Progenitor cell of endocrine pancreas (in vitro differentiated cells): ENCODE data around the gene THOC1. TPM values are rescaled to one million over a fixed set of nuclear protein-coding genes. Genes with fewer than 3 reads are reported as not detected.

Experiments
- DNase-seq: peaks from one replicate; pipeline ENCODE4 v3.0.0; 2021; ENCODE audit warnings: low spot score; ENCODE audit not compliant: unreplicated experiment
- H3K27ac Mint-ChIP-seq: 2 replicates; pipeline ENCODE4 v1.8.0; 2021; ENCODE audit warnings: mild to moderate bottlenecking, moderate library complexity, mixed read lengths
- H3K27me3 Mint-ChIP-seq: 2 replicates; pipeline ENCODE4 v1.8.0; 2021; ENCODE audit warnings: mixed read lengths
- H3K36me3 Mint-ChIP-seq: 2 replicates; pipeline ENCODE4 v1.8.0; 2022; ENCODE audit warnings: mixed read lengths; ENCODE audit not compliant: insufficient read depth
- H3K4me1 Mint-ChIP-seq: 2 replicates; pipeline ENCODE4 v1.8.0; 2021; ENCODE audit warnings: low read depth, mixed read lengths
- H3K4me3 Mint-ChIP-seq: 2 replicates; pipeline ENCODE4 v1.8.0; 2021; ENCODE audit warnings: low read depth, mild to moderate bottlenecking, moderate library complexity, mixed read lengths
- H3K9me3 Mint-ChIP-seq: 2 replicates; pipeline ENCODE4 v1.8.0; 2021; ENCODE audit warnings: low read depth, mixed read lengths
- total RNA-seq: library from RNA; stranded (reverse); gene quantifications from 2 replicates; pipeline ENCODE4 v1.2.1, GENCODE V29; 2021
- TF ChIP-seq, protein P1 (sequence below): fragments of 200-600 bp; sonication (generic); IDR thresholded peaks from one replicate; pipeline ENCODE4 v1.5.0; 2021; ENCODE audit warnings: antibody characterized with exemption, mild to moderate bottlenecking; ENCODE audit not compliant: unreplicated experiment

The THOC1 gene
- total RNA-seq, 1 donor from 2014 or later = 102 TPM

DNA sequence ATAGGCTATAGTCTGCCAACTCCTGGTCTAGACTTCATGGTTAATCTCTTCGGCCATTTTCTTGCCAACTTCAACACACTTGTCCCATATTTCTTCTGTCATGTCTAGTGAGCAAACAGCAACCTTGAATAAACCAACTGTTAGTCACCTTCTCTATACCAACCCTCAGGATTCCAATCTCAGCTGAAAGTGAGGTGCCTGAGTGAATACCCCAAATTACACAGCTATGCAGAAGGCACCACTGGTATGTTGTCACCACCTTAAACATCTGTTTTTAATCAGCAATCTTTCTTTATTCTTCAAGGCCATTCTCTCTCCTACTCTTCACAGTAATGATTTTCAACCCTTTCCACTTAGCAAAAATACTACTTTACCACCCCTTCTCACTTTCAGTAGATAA lies 39.3 kb downstream of the THOC1 start:
- Mint-ChIP-seq H3K4me1 (no peaks in the 10 kb centered on the region), H3K9me3 (no peaks in the 10 kb centered on the region), H3K36me3 (peaks cover 34% of the 10 kb centered on the region), H3K4me3 (no peak overlapping the region), H3K27me3 (no peaks in the 10 kb centered on the region), H3K27ac (no peak overlapping the region)
- DNase-seq = no peak
- TF ChIP-seq, protein P1, sequence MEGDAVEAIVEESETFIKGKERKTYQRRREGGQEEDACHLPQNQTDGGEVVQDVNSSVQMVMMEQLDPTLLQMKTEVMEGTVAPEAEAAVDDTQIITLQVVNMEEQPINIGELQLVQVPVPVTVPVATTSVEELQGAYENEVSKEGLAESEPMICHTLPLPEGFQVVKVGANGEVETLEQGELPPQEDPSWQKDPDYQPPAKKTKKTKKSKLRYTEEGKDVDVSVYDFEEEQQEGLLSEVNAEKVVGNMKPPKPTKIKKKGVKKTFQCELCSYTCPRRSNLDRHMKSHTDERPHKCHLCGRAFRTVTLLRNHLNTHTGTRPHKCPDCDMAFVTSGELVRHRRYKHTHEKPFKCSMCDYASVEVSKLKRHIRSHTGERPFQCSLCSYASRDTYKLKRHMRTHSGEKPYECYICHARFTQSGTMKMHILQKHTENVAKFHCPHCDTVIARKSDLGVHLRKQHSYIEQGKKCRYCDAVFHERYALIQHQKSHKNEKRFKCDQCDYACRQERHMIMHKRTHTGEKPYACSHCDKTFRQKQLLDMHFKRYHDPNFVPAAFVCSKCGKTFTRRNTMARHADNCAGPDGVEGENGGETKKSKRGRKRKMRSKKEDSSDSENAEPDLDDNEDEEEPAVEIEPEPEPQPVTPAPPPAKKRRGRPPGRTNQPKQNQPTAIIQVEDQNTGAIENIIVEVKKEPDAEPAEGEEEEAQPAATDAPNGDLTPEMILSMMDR = no peak

DNA sequence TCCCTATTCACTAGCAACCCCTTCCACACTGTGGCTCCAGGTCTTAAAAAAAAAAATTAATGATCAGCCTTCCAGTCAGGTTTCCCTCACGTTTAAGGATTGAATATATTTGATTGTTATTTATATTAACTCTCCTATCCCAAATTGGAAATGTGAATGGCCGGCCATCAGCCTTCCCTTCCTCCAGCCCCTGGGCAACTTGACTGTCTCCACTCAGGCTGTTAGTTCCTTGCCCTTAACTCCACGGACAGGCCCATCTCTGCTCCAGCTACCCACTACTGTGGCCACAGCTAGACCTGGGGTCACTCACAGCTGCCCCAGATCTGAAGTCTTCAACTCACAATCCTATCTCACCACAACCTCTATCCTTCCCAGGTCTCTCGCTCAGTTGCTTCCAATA lies 39.9 kb downstream of the THOC1 start:
- no peak for DNase-seq
- Mint-ChIP-seq H3K9me3 (no peaks in the 10 kb centered on the region), H3K36me3 (peaks cover 37% of the 10 kb centered on the region), H3K27me3 (no peaks in the 10 kb centered on the region), H3K27ac (no peak overlapping the region), H3K4me3 (no peak overlapping the region), H3K4me1 (no peaks in the 10 kb centered on the region)
- TF ChIP-seq, protein P1 = no peak

DNA sequence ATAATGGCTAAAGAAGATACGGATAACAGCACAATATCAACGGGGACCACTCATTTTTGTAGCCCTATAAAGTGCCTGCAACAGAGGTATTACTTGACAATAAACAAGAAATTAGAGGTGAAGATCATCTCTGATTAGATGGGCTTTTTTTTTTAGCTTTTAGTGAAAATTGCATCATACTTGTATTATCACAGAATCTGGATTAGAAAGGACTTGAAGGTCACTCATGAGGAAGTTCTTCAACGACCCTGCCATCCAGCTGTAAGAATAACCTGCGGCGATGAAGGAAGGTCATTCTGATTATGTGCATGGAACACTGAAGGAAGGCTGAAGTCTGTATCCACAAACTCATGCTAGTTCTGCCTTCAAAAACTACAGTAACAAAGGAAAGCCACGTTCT lies 40.5 kb downstream of the THOC1 start:
- H3K27ac Mint-ChIP-seq = no peak overlapping the region
- no peak overlapping the region for H3K4me3 Mint-ChIP-seq
- no peaks in the 10 kb centered on the region for H3K4me1 Mint-ChIP-seq
- TF ChIP-seq, protein P1 = no peak
- no peaks in the 10 kb centered on the region for H3K27me3 Mint-ChIP-seq
- H3K36me3 Mint-ChIP-seq = peaks cover 43% of the 10 kb centered on the region
- no peak for DNase-seq
- H3K9me3 Mint-ChIP-seq = no peaks in the 10 kb centered on the region

DNA sequence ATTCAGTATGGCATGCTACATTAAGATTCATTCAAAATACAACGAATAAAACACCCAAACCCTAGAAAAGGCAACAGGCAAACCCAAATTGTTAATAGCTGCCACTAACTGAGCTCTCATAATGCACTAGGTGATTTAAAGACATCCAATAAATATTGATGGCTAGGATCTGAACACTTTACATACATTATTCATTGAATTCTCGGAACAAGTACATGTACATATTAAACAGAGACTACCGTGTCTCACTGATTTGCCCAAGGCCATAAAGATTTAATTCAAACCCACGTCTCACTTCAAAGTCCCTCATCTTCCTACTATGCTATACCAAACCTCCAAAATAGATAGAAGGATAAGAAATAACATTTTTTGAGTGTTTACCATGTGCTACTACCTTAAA lies 42.1 kb downstream of the THOC1 start:
- Mint-ChIP-seq H3K9me3 (no peaks in the 10 kb centered on the region), H3K36me3 (peaks cover 48% of the 10 kb centered on the region), H3K4me1 (peaks cover 2% of the 10 kb centered on the region), H3K4me3 (no peak overlapping the region), H3K27me3 (no peaks in the 10 kb centered on the region), H3K27ac (no peak overlapping the region)
- DNase-seq = no peak
- TF ChIP-seq, protein P1 = no peak

DNA sequence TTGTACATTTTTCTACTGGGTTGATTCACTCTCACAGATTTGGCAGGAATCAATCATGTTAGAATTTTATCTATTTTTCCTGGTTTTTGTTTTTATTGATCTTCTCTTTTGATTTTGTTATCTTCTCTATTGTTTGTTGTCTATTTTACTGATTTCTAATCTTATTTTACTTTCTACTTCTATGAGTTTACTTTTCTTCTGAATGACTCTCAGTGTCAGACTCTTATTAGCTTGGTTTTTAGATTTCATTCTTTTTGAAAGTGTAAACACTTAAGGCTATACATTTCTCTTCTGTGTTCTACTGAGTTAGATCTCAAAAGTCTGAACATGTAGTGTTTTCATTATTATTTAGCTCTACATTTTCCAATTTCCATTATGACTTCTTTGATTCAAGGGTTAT lies 47.1 kb downstream of the THOC1 start:
- Mint-ChIP-seq H3K4me1 (peaks cover 4% of the 10 kb centered on the region), H3K9me3 (no peaks in the 10 kb centered on the region), H3K27me3 (no peaks in the 10 kb centered on the region), H3K36me3 (peaks cover 54% of the 10 kb centered on the region), H3K27ac (peak overlapping the region; percentile 3), H3K4me3 (no peak overlapping the region)
- no peak for DNase-seq
- TF ChIP-seq, protein P1 = no peak
